Measurements from ENCODE around the gene GLP1R. TPM values are rescaled to one million over a fixed set of nuclear protein-coding genes. Genes with fewer than 3 reads are reported as not detected.

Gene GLP1R
- total and polyA plus RNA-seq, 2 of the 4 experiments (the other 2 are of a cell fraction): not detected

- POLR2A ChIA-PET (ENCODE audit: unreplicated experiment): no interaction called here
- H3K4me2 ChIP-seq (ENCODE audit: low read depth, low read length): no peak overlapping the region
- H3K36me3 ChIP-seq (ENCODE audit: control insufficient read depth, insufficient read depth, low read length): no peaks in the 10 kb centered on the region
- no peaks in the 10 kb centered on the region for H4K20me1 ChIP-seq (ENCODE audit: insufficient read depth, low read length)
- no peak overlapping the region for H2BK15ac ChIP-seq (ENCODE audit: low read depth, low read length)
- H3K56ac ChIP-seq (ENCODE audit: extremely low read depth, insufficient read depth, low read length): no peak overlapping the region
- H3K9me3 ChIP-seq (ENCODE audit: control insufficient read depth, insufficient read depth, low read length): no peaks in the 10 kb centered on the region
- CTCF ChIA-PET: no interaction called here
- DNase-seq (no peak), ATAC-seq (ENCODE audit: low read depth) (no peak)
- H2AK9ac ChIP-seq (replicated peaks; ENCODE audit: low read depth, low read length, poor library complexity): no peak overlapping the region
- no peak overlapping the region for H2BK20ac ChIP-seq (ENCODE audit: low read depth, low read length)
- no peak overlapping the region for H2BK5ac ChIP-seq (ENCODE audit: low read depth, low read length, poor library complexity, severe bottlenecking)
- no peak overlapping the region for H2AK5ac ChIP-seq (ENCODE audit: low read depth, low read length)
- no peak overlapping the region for H3K27ac ChIP-seq (ENCODE audit: insufficient read depth, low read length)
- H4K8ac ChIP-seq (ENCODE audit: low read depth in 2 of 2, low read length in 2 of 2): no peak overlapping the region
- no peak overlapping the region for H3K4ac ChIP-seq (ENCODE audit: low read depth, low read length)
- no peaks in the 10 kb centered on the region for H3K79me1 ChIP-seq (ENCODE audit: low read depth in 1 of 2, low read length in 2 of 2)
- H3K9me1 ChIP-seq (ENCODE audit: insufficient read depth, low read length): no peaks in the 10 kb centered on the region
- no peak overlapping the region for H4K91ac ChIP-seq (ENCODE audit: insufficient read depth, low read depth, low read length)
- dilution Hi-C loops (cut with HindIII; ENCODE audit: low sequenced_read_pairs, unreplicated experiment) (no loop called here), in situ Hi-C loops (cut with MboI; ENCODE audit: low sequenced_read_pairs) (no loop called here), intact Hi-C loops (cut with micrococcal nuclease) (no loop called here)
- no peaks in the 10 kb centered on the region for H3K4me1 ChIP-seq (ENCODE audit: control insufficient read depth, insufficient read depth, low read length)
- H2BK120ac ChIP-seq (ENCODE audit: low read depth, low read length): no peak overlapping the region
- H2AFZ ChIP-seq (replicated peaks; ENCODE audit: low read length, poor library complexity): no peak overlapping the region
- TF ChIP-seq RCOR1 (IDR thresholded peaks at IDR 0.05; ENCODE audit: insufficient replicate concordance, low read length): no peak
- no peak for TF ChIP-seq SMC3 (IDR thresholded peaks at IDR 0.05; ENCODE audit: low read depth, low read length)
- TF ChIP-seq NFE2L2 (IDR thresholded peaks at IDR 0.05; ENCODE audit: low read depth, low read length): no peak
- no peak for TF ChIP-seq POLR2A (IDR thresholded peaks at IDR 0.05; ENCODE audit: low read depth, low read length)
- WGBS, 2 experiments (ENCODE audit: extremely low coverage in 2 of 2, insufficient read length in 1 of 2): 60% methylated on average over 1 of the region's 8 CpGs; no CpG with 5 or more reads in 1 of the 2 experiments
- H3K9ac ChIP-seq (ENCODE audit: low read depth, low read length): no peak overlapping the region
- H3K4me3 ChIP-seq (ENCODE audit: insufficient read depth, low read depth, low read length): no peak overlapping the region
- H4K5ac ChIP-seq (ENCODE audit: low read depth, low read length): no peak overlapping the region
- no peak overlapping the region for H3K23ac ChIP-seq (ENCODE audit: low read depth, low read length)
- H3K14ac ChIP-seq (replicated peaks; ENCODE audit: low read depth, low read length): no peak overlapping the region
- BruUV-seq (replicated peaks): no TSS peak
- H3K18ac ChIP-seq (ENCODE audit: low read depth, low read length): no peak overlapping the region
- H3K27me3 ChIP-seq (ENCODE audit: control insufficient read depth, insufficient read depth, low read length): peaks cover 5% of the 10 kb centered on the region; the same call in 1 of the 2 replicates
These were observed 17.0 kb downstream of the GLP1R start for GRCh38 chr6:39065561-39065960.
